HG02588 (cell line): ENCODE measurements around the gene ACBD4.

Source experiments
- ATAC-seq: cut with Tn5 transposase; IDR thresholded peaks from one replicate; pipeline ENCODE4 v1.9.1; 2021; ENCODE audit warnings: mild to moderate bottlenecking, moderate library complexity; ENCODE audit not compliant: unreplicated experiment

ACBD4 gene

DNA sequence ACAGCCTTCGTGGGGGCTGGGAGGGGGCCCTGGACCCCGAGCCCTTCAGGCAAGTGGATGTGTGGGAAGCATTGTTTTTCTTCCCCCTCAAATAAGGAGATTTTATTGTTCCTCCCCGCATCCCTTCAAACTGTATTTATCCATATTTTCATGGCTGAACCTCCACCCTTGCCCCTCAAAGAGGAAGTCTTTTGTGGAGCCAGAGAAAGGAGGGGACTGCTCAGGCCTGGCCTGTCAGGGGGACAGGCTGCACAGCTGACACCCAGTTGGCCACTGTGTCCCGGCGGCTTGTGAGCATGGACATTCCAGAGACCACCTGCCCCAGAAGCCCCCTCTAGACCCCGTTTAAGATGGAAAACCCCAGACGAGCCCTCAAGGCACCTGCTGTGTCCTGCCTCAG lies 42.1 kb downstream of the ACBD4 start:
- no peak for ATAC-seq

DNA sequence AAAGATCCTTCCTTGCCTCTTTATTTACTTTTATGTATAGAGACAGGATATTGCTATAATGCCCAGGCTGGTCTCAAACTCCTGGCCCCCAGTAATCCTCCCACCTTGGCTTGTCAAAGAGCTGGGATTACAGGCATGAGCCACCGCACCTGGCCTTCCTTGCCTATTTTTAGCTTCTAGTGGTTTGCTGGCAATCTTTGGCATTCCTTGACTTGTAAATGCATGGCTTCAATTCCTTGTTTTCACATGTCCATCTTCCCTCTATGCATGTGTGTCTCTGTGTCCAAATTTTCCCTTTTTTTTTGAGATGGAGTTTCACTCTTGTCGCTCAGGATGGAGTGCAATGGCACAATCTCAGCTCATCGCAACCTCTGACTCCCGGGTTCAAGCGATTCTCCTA lies 48.7 kb downstream of the ACBD4 start:
- no peak for ATAC-seq

DNA sequence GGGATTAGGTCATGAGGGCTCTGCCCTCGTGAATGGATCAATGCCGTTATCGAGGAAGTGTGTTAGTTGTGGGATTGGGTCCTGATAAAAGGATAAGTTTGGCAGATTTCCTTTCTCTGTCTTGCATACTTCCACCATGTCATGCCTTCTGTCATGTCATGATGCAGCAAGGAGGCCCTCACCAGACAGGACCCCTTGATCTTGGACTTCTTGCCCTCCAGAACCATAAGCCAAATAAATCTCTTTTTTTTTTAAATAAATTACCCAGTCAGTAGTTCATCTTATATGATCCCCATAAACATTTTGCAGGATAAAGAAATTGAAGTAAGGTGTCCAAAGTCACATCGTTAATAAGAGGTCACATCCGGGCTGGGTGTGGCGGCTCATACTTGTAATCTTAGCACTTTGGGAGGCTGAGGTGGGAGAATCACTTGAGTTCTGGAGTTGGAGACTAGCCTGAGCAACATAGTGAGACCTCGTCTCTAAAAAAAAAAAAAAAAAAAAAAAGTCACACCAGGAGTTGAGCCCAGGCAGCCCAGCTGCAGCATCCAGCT lies 51.4 kb downstream of the ACBD4 start:
- ATAC-seq: no peak

- ATAC-seq: no peak
Observed at GRCh38 chr17:45189009-45189408, 53.5 kb downstream of the ACBD4 start.

GRCh38 chr17:45190503-45191255 lies 55.2 kb downstream of the ACBD4 start:
- ATAC-seq: no peak
